Vagina (tissue), 2 donors: ENCODE results near the gene EP400.

Experiments
- POLR2A ChIP-seq, 2 donors: fragments of 450-650 bp; IDR thresholded peaks; one replicate each; pipeline ENCODE4 v1.6.1; 2017; ENCODE audit warnings: antibody characterized with exemption in 2 of 2, mild to moderate bottlenecking in 2 of 2, moderate library complexity in 2 of 2
- TF ChIP-seq, protein P1 (sequence below), 3 experiments: fragments of 450-650 bp in 2 of 3; fragments of 200-600 bp in 1 of 3; sonication (generic) in 1 of 3; IDR thresholded peaks; one replicate each; pipeline ENCODE4 v1.5.1; 2017 to 2019; ENCODE audit warnings: antibody characterized with exemption in 3 of 3, mild to moderate bottlenecking in 2 of 3, moderate library complexity in 2 of 3

DNA sequence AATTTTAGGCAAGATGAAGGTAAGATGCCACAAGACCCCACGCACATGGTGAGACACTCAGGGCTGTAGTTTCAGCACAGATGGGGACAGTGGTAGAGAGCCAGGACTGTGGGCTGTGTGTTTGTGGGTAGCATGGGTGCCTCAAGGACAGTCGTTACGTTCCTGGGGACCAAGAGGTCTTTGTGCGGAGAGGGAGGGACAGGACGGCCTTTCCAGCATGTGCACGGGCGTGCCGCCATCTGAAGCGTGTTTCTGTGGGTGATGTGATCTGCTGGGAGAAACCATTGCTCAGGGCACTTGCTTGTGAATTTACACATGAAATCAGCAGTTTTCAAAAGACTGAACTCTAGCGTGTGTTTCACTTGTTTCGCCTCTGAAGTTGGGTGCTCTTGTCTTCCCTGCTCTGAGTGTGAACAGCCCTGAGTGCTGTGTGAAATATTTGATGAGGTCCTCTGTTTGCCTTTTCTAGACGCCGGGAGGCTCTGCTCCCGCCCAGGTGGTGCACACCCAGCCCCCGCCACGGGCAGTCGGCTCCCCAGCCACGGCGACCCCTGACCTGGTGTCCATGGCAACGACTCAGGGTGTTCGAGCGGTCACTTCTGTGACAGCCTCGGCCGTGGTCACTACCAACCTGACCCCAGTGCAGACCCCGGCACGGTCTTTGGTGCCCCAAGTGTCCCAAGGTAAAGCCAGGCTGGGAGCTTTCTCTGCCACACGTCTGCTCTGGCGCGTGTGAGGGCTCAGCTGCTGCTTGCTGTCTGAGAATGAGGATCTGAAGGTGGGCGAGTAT, 112.1 kb downstream of the EP400 start:
- TF ChIP-seq, protein P1, sequence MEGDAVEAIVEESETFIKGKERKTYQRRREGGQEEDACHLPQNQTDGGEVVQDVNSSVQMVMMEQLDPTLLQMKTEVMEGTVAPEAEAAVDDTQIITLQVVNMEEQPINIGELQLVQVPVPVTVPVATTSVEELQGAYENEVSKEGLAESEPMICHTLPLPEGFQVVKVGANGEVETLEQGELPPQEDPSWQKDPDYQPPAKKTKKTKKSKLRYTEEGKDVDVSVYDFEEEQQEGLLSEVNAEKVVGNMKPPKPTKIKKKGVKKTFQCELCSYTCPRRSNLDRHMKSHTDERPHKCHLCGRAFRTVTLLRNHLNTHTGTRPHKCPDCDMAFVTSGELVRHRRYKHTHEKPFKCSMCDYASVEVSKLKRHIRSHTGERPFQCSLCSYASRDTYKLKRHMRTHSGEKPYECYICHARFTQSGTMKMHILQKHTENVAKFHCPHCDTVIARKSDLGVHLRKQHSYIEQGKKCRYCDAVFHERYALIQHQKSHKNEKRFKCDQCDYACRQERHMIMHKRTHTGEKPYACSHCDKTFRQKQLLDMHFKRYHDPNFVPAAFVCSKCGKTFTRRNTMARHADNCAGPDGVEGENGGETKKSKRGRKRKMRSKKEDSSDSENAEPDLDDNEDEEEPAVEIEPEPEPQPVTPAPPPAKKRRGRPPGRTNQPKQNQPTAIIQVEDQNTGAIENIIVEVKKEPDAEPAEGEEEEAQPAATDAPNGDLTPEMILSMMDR (IDR thresholded peaks at IDR 0.05) = no peak
- no peak for TF ChIP-seq POLR2A (IDR thresholded peaks at IDR 0.05)
